IgD-negative memory B cell (primary cell): ENCODE measurements around the gene PTGFRN. TPM values are rescaled to one million over a fixed set of nuclear protein-coding genes. Genes with fewer than 3 reads are reported as not detected.
"Not testable (repeated sequence)": the region's sequence is repeated elsewhere in the genome, so short reads cannot be mapped to it uniquely, and the experiment has no call there.

ENCODE experiments used
- H3K27ac Mint-ChIP-seq, 3 donors: one replicate each; pipeline ENCODE4 v1.8.0; 2020 to 2022; ENCODE audit warnings: mild to moderate bottlenecking in 3 of 3, mixed read lengths in 3 of 3, moderate library complexity in 1 of 3
- H3K27me3 Mint-ChIP-seq: one replicate; pipeline ENCODE4 v1.8.0; 2021; ENCODE audit warnings: mixed read lengths
- H3K36me3 Mint-ChIP-seq: one replicate; pipeline ENCODE4 v1.8.0; 2020; ENCODE audit warnings: mild to moderate bottlenecking, mixed read lengths
- H3K4me1 Mint-ChIP-seq, 3 donors: one replicate each; pipeline ENCODE4 v1.8.0; 2020 to 2022; ENCODE audit warnings: mixed read lengths in 3 of 3, mild to moderate bottlenecking in 1 of 3
- H3K4me3 Mint-ChIP-seq, 4 donors: one replicate each; pipeline ENCODE4 v1.8.0; 2020 to 2022; ENCODE audit warnings: mild to moderate bottlenecking in 4 of 4, mixed read lengths in 4 of 4, moderate library complexity in 3 of 4
- H3K9me3 Mint-ChIP-seq, 3 donors: one replicate each; pipeline ENCODE4 v1.8.0; 2020 to 2021; ENCODE audit warnings: mixed read lengths in 3 of 3, mild to moderate bottlenecking in 1 of 3
- polyA plus RNA-seq: library from polyadenylated mRNA; unstranded; fragments of 300-500 nt; fragmentation: Illumina TruSeq; gene quantifications from one replicate; pipeline ENCODE4 v1.2.3, GENCODE V29; 2021

Gene PTGFRN
- polyA plus RNA-seq, 1 donor from 2014 or later = not detected

GRCh38 chr1:116954440-116954839, 44.7 kb downstream of the PTGFRN start:
- Mint-ChIP-seq H3K4me1 (no peaks in the 10 kb centered on the region), H3K36me3 (no peaks in the 10 kb centered on the region), H3K4me3 (no peak overlapping the region), H3K27ac (no peak overlapping the region), H3K9me3 (no peaks in the 10 kb centered on the region), H3K27me3 (peaks cover 1% of the 10 kb centered on the region)

GRCh38 chr1:116956378-116956777, 46.7 kb downstream of the PTGFRN start:
- Mint-ChIP-seq H3K36me3 (no peaks in the 10 kb centered on the region), H3K27ac (no peak overlapping the region), H3K9me3 (no peaks in the 10 kb centered on the region), H3K4me1 (no peaks in the 10 kb centered on the region), H3K4me3 (no peak overlapping the region), H3K27me3 (peaks cover 1% of the 10 kb centered on the region)

- Mint-ChIP-seq H3K4me1 (no peaks in the 10 kb centered on the region), H3K36me3 (no peaks in the 10 kb centered on the region), H3K27me3 (no peaks in the 10 kb centered on the region), H3K4me3 (no peak overlapping the region), H3K9me3 (no peaks in the 10 kb centered on the region), H3K27ac (no peak overlapping the region)
These were observed 47.9 kb downstream of the PTGFRN start for GRCh38 chr1:116957646-116958045.

GRCh38 chr1:116958110-116958509, 48.4 kb downstream of the PTGFRN start:
- Mint-ChIP-seq H3K4me3 (no peak overlapping the region), H3K27me3 (no peaks in the 10 kb centered on the region), H3K4me1 (no peaks in the 10 kb centered on the region), H3K9me3 (no peaks in the 10 kb centered on the region), H3K27ac (no peak overlapping the region), H3K36me3 (no peaks in the 10 kb centered on the region)

GRCh38 chr1:116958977-116959376, 49.3 kb downstream of the PTGFRN start:
- H3K4me1 Mint-ChIP-seq = no peaks in the 10 kb centered on the region
- H3K27ac Mint-ChIP-seq = no peak overlapping the region
- no peaks in the 10 kb centered on the region for H3K27me3 Mint-ChIP-seq
- H3K36me3 Mint-ChIP-seq = no peaks in the 10 kb centered on the region
- no peak overlapping the region for H3K4me3 Mint-ChIP-seq
- no peaks in the 10 kb centered on the region for H3K9me3 Mint-ChIP-seq

- no peak overlapping the region for H3K27ac Mint-ChIP-seq
- H3K27me3 Mint-ChIP-seq = no peaks in the 10 kb centered on the region
- H3K36me3 Mint-ChIP-seq = no peaks in the 10 kb centered on the region
- H3K9me3 Mint-ChIP-seq = no peaks in the 10 kb centered on the region
- no peak overlapping the region for H3K4me3 Mint-ChIP-seq
- H3K4me1 Mint-ChIP-seq = no peaks in the 10 kb centered on the region
These were observed 51.9 kb downstream of the PTGFRN start for GRCh38 chr1:116961606-116962005.

- Mint-ChIP-seq H3K27me3 (peaks cover 3% of the 10 kb centered on the region), H3K9me3 (no peaks in the 10 kb centered on the region), H3K36me3 (no peaks in the 10 kb centered on the region), H3K4me1 (no peaks in the 10 kb centered on the region), H3K4me3 (no peak overlapping the region), H3K27ac (no peak overlapping the region)
These were observed 53.4 kb downstream of the PTGFRN start for GRCh38 chr1:116962987-116963639.

GRCh38 chr1:116966791-116967190, 57.1 kb downstream of the PTGFRN start:
- no peak overlapping the region for H3K27ac Mint-ChIP-seq
- H3K4me1 Mint-ChIP-seq = no peaks in the 10 kb centered on the region
- no peak overlapping the region for H3K4me3 Mint-ChIP-seq
- H3K27me3 Mint-ChIP-seq = peaks cover 6% of the 10 kb centered on the region
- peaks cover 1% of the 10 kb centered on the region for H3K36me3 Mint-ChIP-seq
- no peaks in the 10 kb centered on the region for H3K9me3 Mint-ChIP-seq

GRCh38 chr1:116968724-116969123, 59.0 kb downstream of the PTGFRN start:
- Mint-ChIP-seq H3K4me3 (no peak overlapping the region), H3K27ac (no peak overlapping the region), H3K36me3 (peaks cover 1% of the 10 kb centered on the region), H3K27me3 (peaks cover 10% of the 10 kb centered on the region), H3K4me1 (no peaks in the 10 kb centered on the region), H3K9me3 (no peaks in the 10 kb centered on the region)

- H3K9me3 Mint-ChIP-seq = peaks cover 0 to 2% (median 0%) of the 10 kb centered on the region in 3 donors
- H3K27ac Mint-ChIP-seq = no peak overlapping the region
- H3K27me3 Mint-ChIP-seq = peaks cover 17% of the 10 kb centered on the region
- peaks cover 1% of the 10 kb centered on the region for H3K36me3 Mint-ChIP-seq
- H3K4me3 Mint-ChIP-seq = no peak overlapping the region
- H3K4me1 Mint-ChIP-seq = no peaks in the 10 kb centered on the region
These were observed 61.6 kb downstream of the PTGFRN start for GRCh38 chr1:116971258-116971860.

- H3K4me1 Mint-ChIP-seq = no peaks in the 10 kb centered on the region
- no peak overlapping the region for H3K4me3 Mint-ChIP-seq
- H3K27me3 Mint-ChIP-seq = peaks cover 14% of the 10 kb centered on the region
- H3K9me3 Mint-ChIP-seq = peaks cover 0 to 2% (median 0%) of the 10 kb centered on the region in 3 donors
- H3K36me3 Mint-ChIP-seq = peaks cover 1% of the 10 kb centered on the region
- H3K27ac Mint-ChIP-seq = no peak overlapping the region
These were observed 62.4 kb downstream of the PTGFRN start for GRCh38 chr1:116971965-116972673.

- H3K9me3 Mint-ChIP-seq = peaks cover 0 to 2% (median 0%) of the 10 kb centered on the region in 3 donors
- no peaks in the 10 kb centered on the region for H3K4me1 Mint-ChIP-seq
- peaks cover 14% of the 10 kb centered on the region for H3K27me3 Mint-ChIP-seq
- no peak overlapping the region for H3K27ac Mint-ChIP-seq
- H3K36me3 Mint-ChIP-seq = peaks cover 1% of the 10 kb centered on the region
- H3K4me3 Mint-ChIP-seq = no peak overlapping the region
These were observed 62.9 kb downstream of the PTGFRN start for GRCh38 chr1:116972674-116973030.

- H3K27me3 Mint-ChIP-seq, H3K4me3 Mint-ChIP-seq, H3K27ac Mint-ChIP-seq, H3K4me1 Mint-ChIP-seq, H3K9me3 Mint-ChIP-seq, H3K36me3 Mint-ChIP-seq: not testable (repeated sequence)
These were observed 70.6 kb downstream of the PTGFRN start for GRCh38 chr1:116980309-116980708.

GRCh38 chr1:116981521-116982037, 71.9 kb downstream of the PTGFRN start:
- Mint-ChIP-seq H3K36me3 (peaks cover 1% of the 10 kb centered on the region), H3K9me3 (peaks cover 0 to 2% (median 0%) of the 10 kb centered on the region in 3 donors), H3K27me3 (no peaks in the 10 kb centered on the region), H3K27ac (no peak overlapping the region), H3K4me1 (no peaks in the 10 kb centered on the region), H3K4me3 (no peak overlapping the region)

- Mint-ChIP-seq H3K36me3 (peaks cover 1% of the 10 kb centered on the region), H3K9me3 (peaks cover 0 to 2% (median 0%) of the 10 kb centered on the region in 3 donors), H3K27me3 (peaks cover 3% of the 10 kb centered on the region), H3K4me1 (peaks cover 0 to 2% (median 0%) of the 10 kb centered on the region in 3 donors), H3K27ac (no peak overlapping the region), H3K4me3 (no peak overlapping the region)
These were observed 72.7 kb downstream of the PTGFRN start for GRCh38 chr1:116982319-116983004.
